ENCODE measurements around the gene TRPM4. TPM values are rescaled to one million over a fixed set of nuclear protein-coding genes. Genes with fewer than 3 reads are reported as not detected.
A peak's percentile ranks its signal among the peaks of the same experiment; 100 is the strongest.

The TRPM4 gene
- total and polyA plus RNA-seq, 10 of the 15 experiments (the other 5 are each of a cell fraction or from before 2014, with no cell fraction given) = 0.10 to 0.64 (median 0.15) TPM; not detected in 7

GRCh38 chr19:49149652-49150105 is 7.9 kb upstream of the TRPM4 start:
- peaks cover 10% of the 10 kb centered on the region for H3K4me1 ChIP-seq (ENCODE audit: control insufficient read depth, insufficient read depth, low read length)
- ChIA-PET POLR2A (interaction anchor here (1.0 kb wide), 1 partner anchor 156 kb away, joined by 3 read pairs; the partner anchor contains the start of gene RUVBL2), RAD21 (ENCODE audit: unreplicated experiment) (interaction anchor here (1.0 to 1.6 kb wide), 2 partner anchors 22 to 52 kb away, joined by 4 to 5 read pairs; no protein-coding TSS in a partner anchor), SMC1A (ENCODE audit: uncharacterized antibody, unreplicated experiment) (no interaction called here), CTCF (interaction anchor here (1.0 to 6.0 kb wide), 3 partner anchors 49 to 156 kb away, joined by 3 to 54 read pairs (median 9); partner anchors contain the start of genes GYS1 and RUVBL2)
- peak overlapping the region; percentile 63; the same call in 1 of the 2 replicates for H3K4me3 ChIP-seq
- H3K27me3 ChIP-seq (replicated peaks in 1 of 2; ENCODE audit: control insufficient read depth in 2 of 2, insufficient read depth in 2 of 2, low read length in 1 of 2) = peaks cover 6 to 22% of the 10 kb centered on the region in 2 experiments
- 4% methylated on average over 23 of the region's 23 CpGs for WGBS (ENCODE audit: insufficient coverage, insufficient replicate concordance, low lambda C conversion rate, missing lambda C conversion rate)
- FAIRE-seq (no peak), DNase-seq (ENCODE audit: low read depth, low spot score) (no peak), ATAC-seq (no peak)
- no TSS peak for BruUV-seq (replicated peaks)
- H2AFZ ChIP-seq (ENCODE audit: control insufficient read depth, low read depth, low read length) = no peak overlapping the region
- H3K27ac ChIP-seq (ENCODE audit: control insufficient read depth, insufficient read depth) = no peak overlapping the region
- H3K4me2 ChIP-seq (ENCODE audit: control insufficient read depth, insufficient read depth) = peak overlapping the region; percentile 82
- H3K79me2 ChIP-seq (ENCODE audit: control insufficient read depth, insufficient read depth, low read length) = no peaks in the 10 kb centered on the region
- no peaks in the 10 kb centered on the region for H4K20me1 ChIP-seq (ENCODE audit: control insufficient read depth, insufficient read depth)
- no peak overlapping the region for H3K9ac ChIP-seq (ENCODE audit: control insufficient read depth, insufficient read depth, low read length)
- intact Hi-C loops (cut with micrococcal nuclease; ENCODE audit: unreplicated experiment) (loop anchor here (5.0 kb wide), 1 partner anchor 58 kb away; no protein-coding TSS in a partner anchor), in situ Hi-C loops (cut with MboI) (no loop called here)
- H3K9me3 ChIP-seq (replicated peaks; ENCODE audit: control insufficient read depth, insufficient read depth, low read length) = peaks cover 4% of the 10 kb centered on the region; the same call in 2 of the 3 replicates
- H3K36me3 ChIP-seq (ENCODE audit: control insufficient read depth in 2 of 2, insufficient read depth in 2 of 2, low read length in 1 of 2) = no peaks in the 10 kb centered on the region
- no peak for TF ChIP-seq ZBTB33 (IDR thresholded peaks at IDR 0.05)
- TF ChIP-seq HSF1 (IDR thresholded peaks at IDR 0.05; ENCODE audit: low read depth, low read length) = no peak
- TF ChIP-seq FOS (IDR thresholded peaks at IDR 0.05; ENCODE audit: borderline replicate concordance, extremely low read depth, insufficient read length) = no peak
- peak in 1 of 2 experiments; percentile 29; a peak in 2 of 4 replicates for TF ChIP-seq BHLHE40 (IDR thresholded peaks at IDR 0.05; ENCODE audit: borderline replicate concordance in 1 of 2, low read depth in 2 of 2, low read length in 1 of 2)
- no peak for TF ChIP-seq SMC3 (IDR thresholded peaks at IDR 0.05; ENCODE audit: borderline replicate concordance, low read length)
- no peak for TF ChIP-seq BACH1 (IDR thresholded peaks at IDR 0.05; ENCODE audit: borderline replicate concordance)
- TF ChIP-seq TCF3 (IDR thresholded peaks at IDR 0.05; ENCODE audit: borderline replicate concordance, insufficient read depth, low read depth, low read length) = no peak
- no peak for TF ChIP-seq ZSCAN29 (IDR thresholded peaks at IDR 0.05)
- TF ChIP-seq RCOR1 (conservative IDR thresholded peaks at IDR 0.05; ENCODE audit: low read depth, low read length) = no peak
- no peak for TF ChIP-seq NFIC (IDR thresholded peaks at IDR 0.05; ENCODE audit: low read depth, low read length)
- no peak for TF ChIP-seq STAT1 (conservative IDR thresholded peaks at IDR 0.05)
- no peak for TF ChIP-seq ZNF592 (IDR thresholded peaks at IDR 0.05)
- no peak for TF ChIP-seq TCF12 (IDR thresholded peaks at IDR 0.05; ENCODE audit: low read depth, low read length)
- no peak for TF ChIP-seq BCL11A (IDR thresholded peaks at IDR 0.05; ENCODE audit: low read depth, low read length)
- no peak for TF ChIP-seq TARDBP (IDR thresholded peaks at IDR 0.05; ENCODE audit: borderline replicate concordance)
- TF ChIP-seq FOXK2 (IDR thresholded peaks at IDR 0.05) = peak; percentile 83
- TF ChIP-seq ZNF207 (IDR thresholded peaks at IDR 0.05; ENCODE audit: borderline replicate concordance) = no peak
- TF ChIP-seq JUNB (IDR thresholded peaks at IDR 0.05) = no peak
- TF ChIP-seq SREBF1 (IDR thresholded peaks at IDR 0.05; ENCODE audit: low read length) = 0 out of 2 replicates have a peak, but pooled peaks have one; percentile 36
